HepG2 (cell line): ENCODE results near the gene ZBP1. TPM values are rescaled to one million over a fixed set of nuclear protein-coding genes. Genes with fewer than 3 reads are reported as not detected.

ENCODE experiments used
- DMAP1 ChIP-seq: IDR thresholded peaks from 2 replicates; pipeline ENCODE4 v1.6.1; 2016
- ELF3 ChIP-seq: IDR thresholded peaks from 2 replicates; pipeline ENCODE4 v1.6.1; 2016; ENCODE audit warnings: missing genetic modification reagents, missing compliant biosample characterization
- IKZF5 ChIP-seq: IDR thresholded peaks from 2 replicates; pipeline ENCODE4 v1.6.1; 2018; ENCODE audit warnings: missing genetic modification reagents, mild to moderate bottlenecking, missing compliant biosample characterization
- MEF2D ChIP-seq: sonication (generic); formaldehyde crosslinking; IDR thresholded peaks from 2 replicates; pipeline ENCODE4 v1.5.1; 2020; ENCODE audit warnings: mild to moderate bottlenecking, missing genetic modification reagents
- MEIS1 ChIP-seq: sonication (generic); formaldehyde crosslinking; IDR thresholded peaks from 2 replicates; pipeline ENCODE4 v1.9.0; 2021; ENCODE audit warnings: mild to moderate bottlenecking, missing genetic modification reagents, moderate library complexity, borderline replicate concordance
- NFRKB ChIP-seq: fragments of 450-650 bp; IDR thresholded peaks from 2 replicates; pipeline ENCODE4 v1.6.1; 2017
- NR2F2 ChIP-seq: IDR thresholded peaks from 2 replicates; pipeline ENCODE4 v1.6.1; 2012; ENCODE audit warnings: low read depth, inconsistent platforms, borderline replicate concordance
- PAXIP1 ChIP-seq: sonication (generic); formaldehyde crosslinking; conservative IDR thresholded peaks from 2 replicates; pipeline ENCODE4 v1.4.0; 2020; ENCODE audit warnings: mild to moderate bottlenecking, missing genetic modification reagents, moderate library complexity
- REST ChIP-seq, 2 experiments: IDR thresholded peaks; 2 replicates each; pipeline ENCODE4 v1.6.1; 2011 to 2012; ENCODE audit warnings: low read length in 2 of 2, borderline replicate concordance in 1 of 2, low read depth in 1 of 2, mild to moderate bottlenecking in 1 of 2, moderate library complexity in 1 of 2
- SALL1 ChIP-seq: sonication (generic); formaldehyde crosslinking; IDR thresholded peaks from 2 replicates; pipeline ENCODE4 v1.8.0; 2022; ENCODE audit warnings: mild to moderate bottlenecking, missing genetic modification reagents
- STAT6 ChIP-seq: sonication (generic); formaldehyde crosslinking; IDR thresholded peaks from 2 replicates; pipeline ENCODE4 v1.4.0; 2020; ENCODE audit warnings: missing genetic modification reagents, mild to moderate bottlenecking, borderline replicate concordance
- YEATS2 ChIP-seq: sonication (generic); formaldehyde crosslinking; IDR thresholded peaks from 2 replicates; pipeline ENCODE4 v1.4.0; 2020; ENCODE audit warnings: missing genetic modification reagents, borderline replicate concordance
- ZBTB21 ChIP-seq: sonication (generic); formaldehyde crosslinking; IDR thresholded peaks from 2 replicates; pipeline ENCODE4 v1.4.0; 2020; ENCODE audit warnings: missing genetic modification reagents
- ZMYM3 ChIP-seq: sonication (generic); formaldehyde crosslinking; IDR thresholded peaks from 2 replicates; pipeline ENCODE4 v1.5.1; 2020; ENCODE audit warnings: mild to moderate bottlenecking, missing genetic modification reagents
- ZNF766 ChIP-seq: sonication (generic); formaldehyde crosslinking; IDR thresholded peaks from 2 replicates; pipeline ENCODE4 v1.5.0; 2020; ENCODE audit warnings: missing genetic modification reagents, borderline replicate concordance
- ZNF772 ChIP-seq: sonication (generic); formaldehyde crosslinking; IDR thresholded peaks from 2 replicates; pipeline ENCODE4 v1.5.0; 2020; ENCODE audit warnings: mild to moderate bottlenecking, missing genetic modification reagents
- ZSCAN25 ChIP-seq: sonication (generic); formaldehyde crosslinking; IDR thresholded peaks from 2 replicates; pipeline ENCODE4 v1.8.0; 2022; ENCODE audit warnings: mild to moderate bottlenecking, missing genetic modification reagents
- polyA plus RNA-seq, 8 experiments: library from polyadenylated mRNA; depleted of rRNA in 3 of 8; stranded (reverse) in 7 of 8; unstranded in 1 of 8; fragments of >200 nt; fragmentation: Illumina TruSeq in 4 of 8; extraction: Trizol in 4 of 8; gene quantifications; 2 replicates each; pipeline versions ENCODE4 v1.2.1 to v1.2.3, GENCODE V29; 2011 to 2016; ENCODE audit warnings: low read depth in 4 of 8, missing spikeins in 1 of 8, mixed read lengths in 1 of 8; ENCODE audit not compliant: insufficient read depth in 1 of 8
- total RNA-seq, 5 experiments: library from RNA; depleted of rRNA; stranded (reverse); fragments of >200 nt; fragmentation: Illumina TruSeq; extraction: Trizol; gene quantifications; 2 replicates each; pipeline ENCODE4 v1.2.3, GENCODE V29; 2016; ENCODE audit warnings: low read depth in 1 of 5

Gene ZBP1
- total and polyA plus RNA-seq, 2 of the 13 experiments (the other 11 are each of a cell fraction or from before 2014, with no cell fraction given), result not detected

GRCh38 chr20:57568088-57568896 lies 51.9 kb downstream of the ZBP1 start (continued):
- TF ChIP-seq ZMYM3 (CRISPR knock-in tag) (peak; percentile 52), YEATS2 (CRISPR knock-in tag) (no peak), IKZF5 (peak; percentile 67; the same call in 1 of the 2 replicates), ZSCAN25 (CRISPR knock-in tag) (0 out of 2 replicates have a peak, but pooled peaks have one; percentile 19), SALL1 (CRISPR knock-in tag) (peak; percentile 65), ZNF772 (CRISPR knock-in tag) (0 out of 2 replicates have a peak, but pooled peaks have one; percentile 16), DMAP1 (CRISPR knock-in tag) (no peak), REST (IDR thresholded peaks at IDR 0.05; ENCODE audit: borderline replicate concordance in 1 of 2, low read depth in 1 of 2, low read length in 2 of 2) (peak in 1 of 2 experiments; percentile 50; a peak in 1 of 4 replicates), ZBTB21 (peak; percentile 44; the same call in 1 of the 2 replicates), MEF2D (CRISPR knock-in tag) (peak; percentile 63; the same call in 1 of the 2 replicates), NFRKB (no peak), STAT6 (peak; percentile 29; the same call in 1 of the 2 replicates), PAXIP1 (CRISPR knock-in tag) (peak; percentile 82), ELF3 (CRISPR knock-in tag) (peak; percentile 91), NR2F2 (peak; percentile 61), ZNF766 (CRISPR knock-in tag) (no peak), MEIS1 (CRISPR knock-in tag) (peak; percentile 97; the same call in 1 of the 2 replicates)
